ENCODE data around the gene TEC.

- TF ChIP-seq CTCF (IDR thresholded peaks at IDR 0.05), result peak; percentile 33
- TF ChIP-seq POLR2AphosphoS5 (IDR thresholded peaks at IDR 0.05; ENCODE audit: low read depth, low read length), result no peak
- TF ChIP-seq REST (IDR thresholded peaks at IDR 0.05; ENCODE audit: low read depth, low read length), result no peak
- no peak for TF ChIP-seq ELF1 (IDR thresholded peaks at IDR 0.05)
- TF ChIP-seq EP300 (IDR thresholded peaks at IDR 0.05; ENCODE audit: borderline replicate concordance in 1 of 2, low read depth in 1 of 2, low read length in 1 of 2), result no peak
- no peak for TF ChIP-seq SMC3 (IDR thresholded peaks at IDR 0.05; ENCODE audit: low read depth, low read length)
- no peak for TF ChIP-seq FOSL2 (IDR thresholded peaks at IDR 0.05; ENCODE audit: borderline replicate concordance, low read depth)
- no peak for TF ChIP-seq EZH2phosphoT487 (IDR thresholded peaks at IDR 0.05; ENCODE audit: borderline replicate concordance, low read depth)
- no peak for TF ChIP-seq RXRA (IDR thresholded peaks at IDR 0.05; ENCODE audit: borderline replicate concordance, low read depth)
- no peak for TF ChIP-seq TAF1 (IDR thresholded peaks at IDR 0.05; ENCODE audit: borderline replicate concordance, low read depth, low read length)
- TF ChIP-seq MAX (IDR thresholded peaks at IDR 0.05; ENCODE audit: low read depth), result no peak
- TF ChIP-seq RCOR1 (IDR thresholded peaks at IDR 0.05; ENCODE audit: low read length), result no peak
- TF ChIP-seq MXI1 (IDR thresholded peaks at IDR 0.05; ENCODE audit: low read depth, low read length), result no peak
- TF ChIP-seq GATA2 (CRISPR knock-in tag; IDR thresholded peaks at IDR 0.05), result no peak
Observed at GRCh38 chr4:48129307-48130014, 140.2 kb downstream of the TEC start.

Data from SK-N-SH (cell line).